Astrocyte (in vitro differentiated cells and primary cell): ENCODE results near the gene ADGRA1. TPM values are rescaled to one million over a fixed set of nuclear protein-coding genes. Genes with fewer than 3 reads are reported as not detected.

Source experiments
- DNase-seq: peaks from one replicate; pipeline ENCODE4 v3.0.0-alpha.2; 2010; ENCODE audit warnings: low read depth
- FAIRE-seq: peaks from 2 replicates; lab custom pipeline; 2011; peaks lifted over from hg19 to GRCh38; lab: Jason Lieb, UNC
- H2AFZ ChIP-seq: 2 replicates; pipeline ENCODE4 v1.6.0; 2012; ENCODE audit warnings: low read depth, low read length, inconsistent platforms
- H3K27ac ChIP-seq: 2 replicates; pipeline ENCODE4 v1.5.1; 2011; ENCODE audit warnings: low read depth, low read length, inconsistent platforms
- H3K27me3 ChIP-seq: 2 replicates; pipeline ENCODE4 v1.6.0; 2011; ENCODE audit warnings: low read length, inconsistent platforms; ENCODE audit not compliant: insufficient read depth
- H3K36me3 ChIP-seq: 2 replicates; pipeline ENCODE4 v1.5.1; 2011; ENCODE audit warnings: low read length, inconsistent platforms; ENCODE audit not compliant: insufficient read depth
- H3K4me1 ChIP-seq: 2 replicates; pipeline ENCODE4 v1.5.1; 2011; ENCODE audit warnings: low read length, inconsistent platforms; ENCODE audit not compliant: insufficient read depth
- H3K4me2 ChIP-seq: 2 replicates; pipeline ENCODE4 v1.6.0; 2012; ENCODE audit warnings: low read length, inconsistent platforms
- H3K4me3 ChIP-seq: 2 replicates; pipeline ENCODE4 v1.5.1; 2011; ENCODE audit warnings: low read depth, mild to moderate bottlenecking, low read length, inconsistent platforms; ENCODE audit not compliant: insufficient read depth
- H3K79me2 ChIP-seq: 2 replicates; pipeline ENCODE4 v1.6.0; 2012; ENCODE audit warnings: mild to moderate bottlenecking, low read length, inconsistent platforms; ENCODE audit not compliant: insufficient read depth
- H3K9ac ChIP-seq: 2 replicates; pipeline ENCODE4 v1.6.0; 2012; ENCODE audit warnings: mild to moderate bottlenecking, low read length, inconsistent platforms
- H3K9me3 ChIP-seq: 2 replicates; pipeline ENCODE4 v1.5.1; 2012; ENCODE audit warnings: low read depth, mild to moderate bottlenecking, low read length, inconsistent platforms; ENCODE audit not compliant: insufficient read depth
- H4K20me1 ChIP-seq: 2 replicates; pipeline ENCODE4 v1.6.0; 2012; ENCODE audit warnings: low read length, inconsistent platforms; ENCODE audit not compliant: insufficient read depth
- H3K27ac Mint-ChIP-seq: one replicate; pipeline ENCODE4 v1.8.0; 2021; ENCODE audit warnings: mild to moderate bottlenecking, mixed read lengths; ENCODE audit not compliant: unreplicated experiment
- H3K27me3 Mint-ChIP-seq: one replicate; pipeline ENCODE4 v1.8.0; 2021; ENCODE audit warnings: low read depth, mixed read lengths; ENCODE audit not compliant: unreplicated experiment
- H3K36me3 Mint-ChIP-seq: one replicate; pipeline ENCODE4 v1.8.0; 2021; ENCODE audit warnings: low read depth, mixed read lengths; ENCODE audit not compliant: unreplicated experiment
- H3K4me1 Mint-ChIP-seq: one replicate; pipeline ENCODE4 v1.8.0; 2021; ENCODE audit warnings: low read depth, mixed read lengths; ENCODE audit not compliant: unreplicated experiment
- H3K4me3 Mint-ChIP-seq: one replicate; pipeline ENCODE4 v1.8.0; 2021; ENCODE audit warnings: mild to moderate bottlenecking, moderate library complexity, mixed read lengths; ENCODE audit not compliant: unreplicated experiment
- H3K9me3 Mint-ChIP-seq: one replicate; pipeline ENCODE4 v1.8.0; 2021; ENCODE audit warnings: mild to moderate bottlenecking, mixed read lengths; ENCODE audit not compliant: unreplicated experiment
- CTCF ChIP-seq: IDR thresholded peaks from 2 replicates; pipeline ENCODE4 v1.5.1; 2011; ENCODE audit warnings: low read depth, mild to moderate bottlenecking, inconsistent platforms, low read length, moderate library complexity; ENCODE audit not compliant: insufficient read depth
- EZH2 ChIP-seq: IDR thresholded peaks from 2 replicates; pipeline ENCODE4 v1.6.1; 2012; ENCODE audit warnings: mild to moderate bottlenecking, low read length, inconsistent platforms; ENCODE audit not compliant: insufficient read depth
- total RNA-seq: library from RNA; stranded (reverse); gene quantifications from 2 replicates; pipeline ENCODE4 v1.2.1, GENCODE V29; 2021

ADGRA1 gene
- total RNA-seq, 1 donor from 2014 or later, result not detected

GRCh38 chr10:133100186-133100585, 12.5 kb downstream of the ADGRA1 start:
- Histone ChIP-seq H3K36me3 (no peaks in the 10 kb centered on the region), H2AFZ (no peak overlapping the region), H3K27me3 (peaks cover 3% of the 10 kb centered on the region), H4K20me1 (no peaks in the 10 kb centered on the region), H3K27ac (no peak overlapping the region), H3K4me1 (no peaks in the 10 kb centered on the region), H3K79me2 (no peaks in the 10 kb centered on the region), H3K9ac (no peak overlapping the region), H3K9me3 (no peaks in the 10 kb centered on the region), H3K4me2 (no peak overlapping the region), H3K4me3 (no peak overlapping the region)
- Mint-ChIP-seq H3K36me3 (no peaks in the 10 kb centered on the region), H3K4me3 (no peak overlapping the region), H3K4me1 (no peaks in the 10 kb centered on the region), H3K27me3 (peaks cover 50% of the 10 kb centered on the region), H3K9me3 (no peaks in the 10 kb centered on the region), H3K27ac (no peak overlapping the region)
- DNase-seq (no peak), FAIRE-seq (no peak)
- TF ChIP-seq EZH2 (no peak), CTCF (no peak)

GRCh38 chr10:133100706-133101415, 13.1 kb downstream of the ADGRA1 start:
- Mint-ChIP-seq H3K9me3 (no peaks in the 10 kb centered on the region), H3K4me3 (no peak overlapping the region), H3K36me3 (no peaks in the 10 kb centered on the region), H3K4me1 (no peaks in the 10 kb centered on the region), H3K27ac (no peak overlapping the region), H3K27me3 (peaks cover 50% of the 10 kb centered on the region)
- Histone ChIP-seq H3K36me3 (no peaks in the 10 kb centered on the region), H3K4me2 (no peak overlapping the region), H3K79me2 (no peaks in the 10 kb centered on the region), H4K20me1 (no peaks in the 10 kb centered on the region), H3K27me3 (peaks cover 3% of the 10 kb centered on the region), H3K4me1 (no peaks in the 10 kb centered on the region), H2AFZ (no peak overlapping the region), H3K9me3 (no peaks in the 10 kb centered on the region), H3K9ac (no peak overlapping the region), H3K4me3 (no peak overlapping the region), H3K27ac (no peak overlapping the region)
- no peak for DNase-seq
- no peak for TF ChIP-seq CTCF
- peak; percentile 11 for TF ChIP-seq EZH2
- no peak for FAIRE-seq

GRCh38 chr10:133101416-133101810, 13.7 kb downstream of the ADGRA1 start:
- H3K36me3 Mint-ChIP-seq, result no peaks in the 10 kb centered on the region
- FAIRE-seq, result no peak

More at GRCh38 chr10:133101416-133101810, 13.7 kb downstream of the ADGRA1 start:
- no peak overlapping the region for H3K27ac ChIP-seq
- no peaks in the 10 kb centered on the region for H4K20me1 ChIP-seq
- H3K27ac Mint-ChIP-seq, result no peak overlapping the region
- H3K4me2 ChIP-seq, result no peak overlapping the region
- no peaks in the 10 kb centered on the region for H3K79me2 ChIP-seq
- H3K9me3 ChIP-seq, result no peaks in the 10 kb centered on the region
- no peak overlapping the region for H3K9ac ChIP-seq
- no peaks in the 10 kb centered on the region for H3K4me1 Mint-ChIP-seq
- H3K27me3 ChIP-seq, result peaks cover 3% of the 10 kb centered on the region
- H2AFZ ChIP-seq, result no peak overlapping the region
- H3K36me3 ChIP-seq, result no peaks in the 10 kb centered on the region
- H3K27me3 Mint-ChIP-seq, result peaks cover 45% of the 10 kb centered on the region
- H3K4me1 ChIP-seq, result no peaks in the 10 kb centered on the region
- DNase-seq, result no peak
- H3K4me3 ChIP-seq, result no peak overlapping the region
- no peaks in the 10 kb centered on the region for H3K9me3 Mint-ChIP-seq
- H3K4me3 Mint-ChIP-seq, result no peak overlapping the region
- TF ChIP-seq EZH2 (no peak), CTCF (no peak)
